ENCODE results near the gene APOBEC3G. TPM values are rescaled to one million over a fixed set of nuclear protein-coding genes. Genes with fewer than 3 reads are reported as not detected.
A peak's percentile ranks its signal among the peaks of the same experiment; 100 is the strongest.
"Not testable (repeated sequence)": the region's sequence is repeated elsewhere in the genome, so short reads cannot be mapped to it uniquely, and the experiment has no call there.

The APOBEC3G gene
- total RNA-seq: 10 to 100 TPM in 2 of 4 donors, 1 to 10 TPM in 2; 6.5 to 27.5 (median 11.4) TPM

- Histone ChIP-seq H3K36me3 (peaks cover 0 to 18% (median 0%) of the 10 kb centered on the region in 3 donors), H3K4me1 (peaks cover 0 to 14% (median 11%) of the 10 kb centered on the region in 4 donors), H3K27ac (peak within 1 kb of the TSS; percentile 35 to 92 (median 86)), H3K4me3 (peak within 1 kb of the TSS; percentile 20 to 59 (median 56))
- H3K27me3 ChIP-seq, H3K9me3 ChIP-seq: not testable (repeated sequence)
- TF ChIP-seq POLR2A (IDR thresholded peaks at IDR 0.05): peak; percentile 25 to 33
- DNase-seq (ENCODE audit: low spot score in 2 of 2): peak; percentile 26 to 54
- 25 to 28% methylated on average over 6 to 13 of the region's 17 CpGs for WGBS, 2 donors
Observed at GRCh38 chr22:39077026-39077840, at the start of gene APOBEC3G. Gene APOBEC3G, plus strand, starts transcription at chr22:39077275. Its CDS starts 87 bp downstream, at chr22:39077362.

GRCh38 chr22:39027717-39028116, 49.4 kb upstream of the APOBEC3G start:
- peaks cover 0 to 35% (median 0%) of the 10 kb centered on the region in 3 donors for H3K36me3 ChIP-seq
- H3K4me3 ChIP-seq: no peak overlapping the region
- H3K27ac ChIP-seq: no peak overlapping the region
- 75 to 83% methylated on average over 4 of the region's 4 CpGs for WGBS, 2 donors
- no peaks in the 10 kb centered on the region for H3K27me3 ChIP-seq
- TF ChIP-seq EP300 (IDR thresholded peaks at IDR 0.05): no peak
- no peak for TF ChIP-seq CTCF (IDR thresholded peaks at IDR 0.05)
- TF ChIP-seq POLR2A (IDR thresholded peaks at IDR 0.05): no peak
- no peaks in the 10 kb centered on the region for H3K4me1 ChIP-seq
- no peak for DNase-seq (ENCODE audit: low spot score in 2 of 2)
- no peaks in the 10 kb centered on the region for H3K9me3 ChIP-seq

- Histone ChIP-seq H3K27me3 (no peaks in the 10 kb centered on the region), H3K4me3 (no peak overlapping the region), H3K4me1 (no peaks in the 10 kb centered on the region), H3K27ac (no peak overlapping the region), H3K9me3 (no peaks in the 10 kb centered on the region), H3K36me3 (peaks cover 0 to 33% (median 0%) of the 10 kb centered on the region in 3 donors)
- WGBS, 2 donors: 84 to 94% methylated on average over 11 of the region's 11 CpGs
- TF ChIP-seq EP300 (IDR thresholded peaks at IDR 0.05): no peak
- TF ChIP-seq POLR2A (IDR thresholded peaks at IDR 0.05): no peak
- no peak for TF ChIP-seq CTCF (IDR thresholded peaks at IDR 0.05)
- DNase-seq (ENCODE audit: low spot score in 2 of 2): no peak
Observed at GRCh38 chr22:39028281-39028680, 48.8 kb upstream of the APOBEC3G start.

- no peak overlapping the region for H3K27ac ChIP-seq
- no peaks in the 10 kb centered on the region for H3K27me3 ChIP-seq
- peaks cover 0 to 29% (median 0%) of the 10 kb centered on the region in 3 donors for H3K36me3 ChIP-seq
- no peaks in the 10 kb centered on the region for H3K4me1 ChIP-seq
- no peak for DNase-seq (ENCODE audit: low spot score in 2 of 2)
- H3K4me3 ChIP-seq: no peak overlapping the region
- H3K9me3 ChIP-seq: no peaks in the 10 kb centered on the region
- 90 to 93% methylated on average over 13 of the region's 13 CpGs for WGBS, 2 donors
- no peak for TF ChIP-seq CTCF (IDR thresholded peaks at IDR 0.05)
- TF ChIP-seq POLR2A (IDR thresholded peaks at IDR 0.05): no peak
- no peak for TF ChIP-seq EP300 (IDR thresholded peaks at IDR 0.05)
Observed at GRCh38 chr22:39029227-39029626, 47.8 kb upstream of the APOBEC3G start.

- H3K27ac ChIP-seq: no peak overlapping the region
- no peaks in the 10 kb centered on the region for H3K9me3 ChIP-seq
- H3K4me1 ChIP-seq: no peaks in the 10 kb centered on the region
- WGBS, 2 donors: 85 to 87% methylated on average over 14 of the region's 14 CpGs
- no peak overlapping the region for H3K4me3 ChIP-seq
- DNase-seq (ENCODE audit: low spot score in 2 of 2): no peak
- TF ChIP-seq CTCF (IDR thresholded peaks at IDR 0.05): no peak
- no peak for TF ChIP-seq EP300 (IDR thresholded peaks at IDR 0.05)
- TF ChIP-seq POLR2A (IDR thresholded peaks at IDR 0.05): no peak
- H3K27me3 ChIP-seq: no peaks in the 10 kb centered on the region
- peaks cover 0 to 14% (median 0%) of the 10 kb centered on the region in 3 donors for H3K36me3 ChIP-seq
Observed at GRCh38 chr22:39030705-39031104, 46.4 kb upstream of the APOBEC3G start.

- H3K36me3 ChIP-seq; H3K27ac ChIP-seq; H3K4me3 ChIP-seq; DNase-seq (ENCODE audit: low spot score in 2 of 2); H3K4me1 ChIP-seq; H3K27me3 ChIP-seq; H3K9me3 ChIP-seq: not testable (repeated sequence)
- WGBS, 2 donors: 61 to 66% methylated on average over 16 to 17 of the region's 18 CpGs
Observed at GRCh38 chr22:39031434-39032295, 45.4 kb upstream of the APOBEC3G start.

GRCh38 chr22:39037071-39037470, 40.0 kb upstream of the APOBEC3G start:
- DNase-seq (ENCODE audit: low spot score in 2 of 2); H3K9me3 ChIP-seq; H3K27me3 ChIP-seq; H3K36me3 ChIP-seq; H3K4me3 ChIP-seq; H3K27ac ChIP-seq: not testable (repeated sequence)
- peaks cover 0 to 15% (median 8%) of the 10 kb centered on the region in 4 donors for H3K4me1 ChIP-seq
- 36 to 41% methylated on average over 2 of the region's 2 CpGs for WGBS, 2 donors

All from tibial nerve (tissue), 4 donors.